Upper lobe of left lung (tissue), 4 donors: ENCODE measurements around the gene ACKR2.

ENCODE experiments used
- EP300 ChIP-seq, 4 donors: sonication (generic); formaldehyde crosslinking; IDR thresholded peaks; one replicate each; pipeline ENCODE4 v1.5.1; 2017; ENCODE audit warnings: antibody characterized with exemption in 4 of 4, control low read depth in 2 of 4
- POLR2A ChIP-seq, 4 donors: fragments of 450-650 bp; IDR thresholded peaks; one replicate each; pipeline ENCODE4 v1.5.1; 2016 to 2017; ENCODE audit warnings: antibody characterized with exemption in 4 of 4, mild to moderate bottlenecking in 2 of 4
- POLR2AphosphoS5 ChIP-seq, 2 donors: sonication (generic); formaldehyde crosslinking; IDR thresholded peaks; one replicate each; pipeline ENCODE4 v1.5.1; 2017; ENCODE audit warnings: antibody characterized with exemption in 2 of 2
- TF ChIP-seq, protein P1 (sequence below), 6 experiments: fragments of 450-650 bp in 4 of 6; fragments of 200-600 bp in 2 of 6; sonication (generic) in 2 of 6; IDR thresholded peaks; one replicate each; pipeline ENCODE4 v1.5.1; 2016 to 2019; ENCODE audit warnings: antibody characterized with exemption in 6 of 6

DNA sequence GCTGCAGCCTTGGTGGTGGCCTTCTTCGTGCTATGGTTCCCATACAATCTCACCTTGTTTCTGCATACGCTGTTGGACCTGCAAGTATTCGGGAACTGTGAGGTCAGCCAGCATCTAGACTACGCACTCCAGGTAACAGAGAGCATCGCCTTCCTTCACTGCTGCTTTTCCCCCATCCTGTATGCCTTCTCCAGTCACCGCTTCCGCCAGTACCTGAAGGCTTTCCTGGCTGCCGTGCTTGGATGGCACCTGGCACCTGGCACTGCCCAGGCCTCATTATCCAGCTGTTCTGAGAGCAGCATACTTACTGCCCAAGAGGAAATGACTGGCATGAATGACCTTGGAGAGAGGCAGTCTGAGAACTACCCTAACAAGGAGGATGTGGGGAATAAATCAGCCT is 56.0 kb downstream of the ACKR2 start:
- TF ChIP-seq POLR2AphosphoS5 (IDR thresholded peaks at IDR 0.05): no peak
- TF ChIP-seq, protein P1, sequence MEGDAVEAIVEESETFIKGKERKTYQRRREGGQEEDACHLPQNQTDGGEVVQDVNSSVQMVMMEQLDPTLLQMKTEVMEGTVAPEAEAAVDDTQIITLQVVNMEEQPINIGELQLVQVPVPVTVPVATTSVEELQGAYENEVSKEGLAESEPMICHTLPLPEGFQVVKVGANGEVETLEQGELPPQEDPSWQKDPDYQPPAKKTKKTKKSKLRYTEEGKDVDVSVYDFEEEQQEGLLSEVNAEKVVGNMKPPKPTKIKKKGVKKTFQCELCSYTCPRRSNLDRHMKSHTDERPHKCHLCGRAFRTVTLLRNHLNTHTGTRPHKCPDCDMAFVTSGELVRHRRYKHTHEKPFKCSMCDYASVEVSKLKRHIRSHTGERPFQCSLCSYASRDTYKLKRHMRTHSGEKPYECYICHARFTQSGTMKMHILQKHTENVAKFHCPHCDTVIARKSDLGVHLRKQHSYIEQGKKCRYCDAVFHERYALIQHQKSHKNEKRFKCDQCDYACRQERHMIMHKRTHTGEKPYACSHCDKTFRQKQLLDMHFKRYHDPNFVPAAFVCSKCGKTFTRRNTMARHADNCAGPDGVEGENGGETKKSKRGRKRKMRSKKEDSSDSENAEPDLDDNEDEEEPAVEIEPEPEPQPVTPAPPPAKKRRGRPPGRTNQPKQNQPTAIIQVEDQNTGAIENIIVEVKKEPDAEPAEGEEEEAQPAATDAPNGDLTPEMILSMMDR (IDR thresholded peaks at IDR 0.05): no peak
- TF ChIP-seq POLR2A (IDR thresholded peaks at IDR 0.05): no peak
- no peak for TF ChIP-seq EP300 (IDR thresholded peaks at IDR 0.05)
